Fibroblast of villous mesenchyme (primary cell): Measurements from ENCODE around the gene TMEM108. TPM values are rescaled to one million over a fixed set of nuclear protein-coding genes. Genes with fewer than 3 reads are reported as not detected.

Experiments used
- DNase-seq: peaks from one replicate; pipeline ENCODE4 v3.0.0-alpha.2; 2010; ENCODE audit warnings: low read depth
- H3K4me3 ChIP-seq: 2 replicates; pipeline ENCODE4 v1.5.1; 2011; ENCODE audit warnings: low read depth, mild to moderate bottlenecking, low read length
- CTCF ChIP-seq: IDR thresholded peaks from 2 replicates; pipeline ENCODE4 v1.5.1; 2012; ENCODE audit warnings: low read depth, mild to moderate bottlenecking, low read length; ENCODE audit not compliant: insufficient read depth
- total RNA-seq: library from RNA; depleted of rRNA; stranded (reverse); fragments of >200 nt; gene quantifications from 2 replicates; pipeline ENCODE4 v1.2.3, GENCODE V29; 2012

The TMEM108 gene
- total RNA-seq, 1 donor: under 0.01 TPM

- H3K4me3 ChIP-seq: no peak overlapping the region
- TF ChIP-seq CTCF: no peak
- DNase-seq: no peak
Observed at GRCh38 chr3:133361435-133361834, 323.2 kb downstream of the TMEM108 start.

- no peak for TF ChIP-seq CTCF
- no peak for DNase-seq
Observed at GRCh38 chr3:133362539-133362938, 324.3 kb downstream of the TMEM108 start.

GRCh38 chr3:133364704-133365103 is 326.5 kb downstream of the TMEM108 start:
- H3K4me3 ChIP-seq: no peak overlapping the region
- DNase-seq: no peak
- TF ChIP-seq CTCF: no peak

More at GRCh38 chr3:133362539-133362938, 324.3 kb downstream of the TMEM108 start:
- no peak overlapping the region for H3K4me3 ChIP-seq

- no peak overlapping the region for H3K4me3 ChIP-seq
- no peak for TF ChIP-seq CTCF
- DNase-seq: no peak
Observed at GRCh38 chr3:133366921-133367320, 328.7 kb downstream of the TMEM108 start.

- no peak for DNase-seq
- TF ChIP-seq CTCF: no peak
- H3K4me3 ChIP-seq: no peak overlapping the region
Observed at GRCh38 chr3:133367403-133367802, 329.2 kb downstream of the TMEM108 start.

GRCh38 chr3:133367956-133368355 is 329.8 kb downstream of the TMEM108 start:
- DNase-seq: no peak
- TF ChIP-seq CTCF: no peak
- H3K4me3 ChIP-seq: no peak overlapping the region

- H3K4me3 ChIP-seq: no peak overlapping the region
- TF ChIP-seq CTCF: no peak
- DNase-seq: no peak
Observed at GRCh38 chr3:133368371-133369067, 330.3 kb downstream of the TMEM108 start.
